WTC11 (cell line): ENCODE data around the gene LSP1. TPM values are rescaled to one million over a fixed set of nuclear protein-coding genes. Genes with fewer than 3 reads are reported as not detected.

Source experiments
- ATAC-seq: fragments of 200-7000 bp; cut with Tn5 transposase; 2 replicates; pipeline ENCODE4 v1.10.0; 2021; ENCODE audit warnings: mild to moderate bottlenecking, moderate library complexity
- CTCF ChIA-PET: fragments of 300-600 bp; sonication (Branson Sonifier 250); formaldehyde crosslinking; loops from one replicate; lab custom pipeline; 2021; ENCODE audit warnings: antibody characterized with exemption; lab: Charles Lee
- POLR2A ChIA-PET: fragments of 350-600 bp; sonication (Branson Sonifier 250); formaldehyde crosslinking; loops from one replicate; lab custom pipeline; 2021; ENCODE audit warnings: antibody characterized with exemption; lab: Charles Lee
- DNase-seq: peaks from one replicate; pipeline ENCODE4 v3.0.0; 2021; ENCODE audit warnings: low spot score
- H3K27ac Mint-ChIP-seq: 2 replicates; pipeline ENCODE4 v1.8.0; 2021; ENCODE audit warnings: mixed read lengths
- H3K27me3 Mint-ChIP-seq: 2 replicates; pipeline ENCODE4 v1.8.0; 2021; ENCODE audit warnings: low read depth, mild to moderate bottlenecking, moderate library complexity, mixed read lengths
- H3K36me3 Mint-ChIP-seq: 2 replicates; pipeline ENCODE4 v1.8.0; 2021; ENCODE audit warnings: mixed read lengths
- H3K4me1 Mint-ChIP-seq: 2 replicates; pipeline ENCODE4 v1.8.0; 2022; ENCODE audit warnings: mixed read lengths
- H3K4me3 Mint-ChIP-seq: 2 replicates; pipeline ENCODE4 v1.8.0; 2021; ENCODE audit warnings: mild to moderate bottlenecking, moderate library complexity, mixed read lengths
- H3K9me3 Mint-ChIP-seq: 2 replicates; pipeline ENCODE4 v1.8.0; 2021; ENCODE audit warnings: mixed read lengths
- CREM ChIP-seq: sonication (generic); formaldehyde crosslinking; IDR thresholded peaks from 2 replicates; pipeline ENCODE4 v1.8.1; 2022; ENCODE audit warnings: mild to moderate bottlenecking, missing genetic modification reagents, moderate library complexity
- CTCF ChIP-seq: fragments of 200-600 bp; IDR thresholded peaks from 2 replicates; pipeline ENCODE4 v1.8.0; 2022; ENCODE audit warnings: antibody characterized with exemption
- EMX1 ChIP-seq: fragments of 250-450 bp; sonication (Bioruptor Pico); IDR thresholded peaks from 2 replicates; pipeline ENCODE4 v1.8.0; 2021; ENCODE audit warnings: mild to moderate bottlenecking
- ERG ChIP-seq: fragments of 250-450 bp; sonication (Bioruptor Pico); IDR thresholded peaks from 2 replicates; pipeline ENCODE4 v1.8.0; 2021; ENCODE audit warnings: mild to moderate bottlenecking
- JAZF1 ChIP-seq: fragments of 250-450 bp; sonication (Bioruptor Pico); IDR thresholded peaks from 2 replicates; pipeline ENCODE4 v1.9.0; 2021; ENCODE audit warnings: moderate library complexity, mild to moderate bottlenecking, inconsistent platforms
- MLX ChIP-seq: sonication (generic); formaldehyde crosslinking; IDR thresholded peaks from 2 replicates; pipeline ENCODE4 v1.8.1; 2023; ENCODE audit warnings: mild to moderate bottlenecking, missing genetic modification reagents, moderate library complexity
- NFE2L1 ChIP-seq: sonication (generic); formaldehyde crosslinking; IDR thresholded peaks from 2 replicates; pipeline ENCODE4 v1.8.1; 2023; ENCODE audit warnings: missing genetic modification reagents
- NR1H2 ChIP-seq: sonication (generic); formaldehyde crosslinking; IDR thresholded peaks from 2 replicates; pipeline ENCODE4 v1.9.0; 2021; ENCODE audit warnings: mild to moderate bottlenecking, moderate library complexity, missing genetic modification reagents
- NR2C2 ChIP-seq: sonication (generic); formaldehyde crosslinking; IDR thresholded peaks from 2 replicates; pipeline ENCODE4 v1.8.0; 2022; ENCODE audit warnings: mild to moderate bottlenecking, missing genetic modification reagents
- SOX15 ChIP-seq: fragments of 250-450 bp; sonication (Bioruptor Pico); IDR thresholded peaks from 2 replicates; pipeline ENCODE4 v1.9.0; 2021; ENCODE audit warnings: mild to moderate bottlenecking
- TCF7 ChIP-seq: sonication (generic); formaldehyde crosslinking; IDR thresholded peaks from 2 replicates; pipeline ENCODE4 v1.8.0; 2022; ENCODE audit warnings: mild to moderate bottlenecking, low read depth, missing genetic modification reagents, moderate library complexity
- TP53 ChIP-seq: sonication (generic); formaldehyde crosslinking; IDR thresholded peaks from 2 replicates; pipeline ENCODE4 v1.8.1; 2023; ENCODE audit warnings: mild to moderate bottlenecking, missing genetic modification reagents
- ZNF138 ChIP-seq: sonication (generic); formaldehyde crosslinking; conservative IDR thresholded peaks from 2 replicates; pipeline ENCODE4 v1.8.1; 2022; ENCODE audit warnings: mild to moderate bottlenecking, moderate library complexity, missing genetic modification reagents
- ZNF423 ChIP-seq: fragments of 250-450 bp; sonication (Bioruptor Pico); IDR thresholded peaks from 2 replicates; pipeline ENCODE4 v2.1.2; 2022; ENCODE audit warnings: mild to moderate bottlenecking, moderate library complexity
- ZNF532 ChIP-seq: fragments of 250-450 bp; sonication (Bioruptor Pico); IDR thresholded peaks from 2 replicates; pipeline ENCODE4 v1.9.0; 2021; ENCODE audit warnings: mild to moderate bottlenecking, borderline replicate concordance
- ZNF671 ChIP-seq: fragments of 250-450 bp; sonication (Bioruptor Pico); IDR thresholded peaks from 2 replicates; pipeline ENCODE4 v1.8.0; 2021; ENCODE audit warnings: mild to moderate bottlenecking
- ZSCAN18 ChIP-seq: fragments of 250-450 bp; sonication (Bioruptor Pico); IDR thresholded peaks from 2 replicates; pipeline ENCODE4 v2.1.2; 2022; ENCODE audit warnings: mild to moderate bottlenecking, moderate library complexity
- total RNA-seq: library from RNA; stranded (reverse); gene quantifications from 3 replicates; pipeline ENCODE4 v1.2.3, GENCODE V29; 2021
- TF ChIP-seq, protein P1 (sequence below): sonication (generic); formaldehyde crosslinking; IDR thresholded peaks from 2 replicates; pipeline ENCODE4 v1.8.1; 2023; ENCODE audit warnings: mild to moderate bottlenecking, missing genetic modification reagents
- TF ChIP-seq, protein P2 (sequence below): sonication (generic); formaldehyde crosslinking; IDR thresholded peaks from 2 replicates; pipeline ENCODE4 v1.8.1; 2022; ENCODE audit warnings: mild to moderate bottlenecking, moderate library complexity, missing genetic modification reagents

Gene LSP1
- total RNA-seq, 1 experiment from 2014 or later = 0.77 TPM

GRCh38 chr11:1887451-1888346, 34.8 kb downstream of the LSP1 start (continued):
- TF ChIP-seq, protein P1, sequence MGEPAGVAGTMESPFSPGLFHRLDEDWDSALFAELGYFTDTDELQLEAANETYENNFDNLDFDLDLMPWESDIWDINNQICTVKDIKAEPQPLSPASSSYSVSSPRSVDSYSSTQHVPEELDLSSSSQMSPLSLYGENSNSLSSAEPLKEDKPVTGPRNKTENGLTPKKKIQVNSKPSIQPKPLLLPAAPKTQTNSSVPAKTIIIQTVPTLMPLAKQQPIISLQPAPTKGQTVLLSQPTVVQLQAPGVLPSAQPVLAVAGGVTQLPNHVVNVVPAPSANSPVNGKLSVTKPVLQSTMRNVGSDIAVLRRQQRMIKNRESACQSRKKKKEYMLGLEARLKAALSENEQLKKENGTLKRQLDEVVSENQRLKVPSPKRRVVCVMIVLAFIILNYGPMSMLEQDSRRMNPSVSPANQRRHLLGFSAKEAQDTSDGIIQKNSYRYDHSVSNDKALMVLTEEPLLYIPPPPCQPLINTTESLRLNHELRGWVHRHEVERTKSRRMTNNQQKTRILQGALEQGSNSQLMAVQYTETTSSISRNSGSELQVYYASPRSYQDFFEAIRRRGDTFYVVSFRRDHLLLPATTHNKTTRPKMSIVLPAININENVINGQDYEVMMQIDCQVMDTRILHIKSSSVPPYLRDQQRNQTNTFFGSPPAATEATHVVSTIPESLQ = no peak
- TF ChIP-seq MLX (no peak), ZNF423 (no peak), TCF7 (CRISPR knock-in tag) (no peak)
- TF ChIP-seq, all 79 proteins: peak for 0

DNA sequence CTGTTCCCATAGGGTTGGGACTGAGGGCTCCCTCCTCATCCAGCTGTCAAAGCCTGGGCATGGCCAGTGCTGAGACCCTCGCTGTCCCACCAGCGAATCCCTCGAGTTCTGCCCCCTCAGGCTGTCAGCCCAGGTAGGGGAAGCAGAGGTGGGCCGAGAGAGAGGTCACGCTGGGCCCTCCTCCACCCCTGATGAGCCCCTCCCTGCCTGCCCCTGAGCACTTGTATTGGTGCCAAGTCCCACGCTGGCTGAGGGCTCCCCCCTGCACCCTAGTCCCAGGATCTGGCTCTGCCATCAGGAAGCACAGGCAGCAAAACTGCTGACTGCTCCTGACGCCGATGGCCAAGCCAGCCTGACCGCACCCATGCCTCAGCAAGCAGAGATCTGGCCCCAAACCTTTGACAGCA, 35.5 kb downstream of the LSP1 start:
- DNase-seq = no peak
- Mint-ChIP-seq H3K36me3 (no peaks in the 10 kb centered on the region), H3K9me3 (no peaks in the 10 kb centered on the region), H3K27ac (no peak overlapping the region), H3K27me3 (no peaks in the 10 kb centered on the region; the same call in 1 of the 2 replicates), H3K4me3 (no peak overlapping the region), H3K4me1 (no peaks in the 10 kb centered on the region)
- no peak for ATAC-seq
- TF ChIP-seq CREM (CRISPR knock-in tag) (no peak), NR1H2 (CRISPR knock-in tag) (no peak), ZNF671 (CRISPR knock-in tag) (no peak), CTCF (no peak), TP53 (CRISPR knock-in tag) (no peak), ZSCAN18 (CRISPR knock-in tag) (no peak), EMX1 (CRISPR knock-in tag) (no peak), NR2C2 (CRISPR knock-in tag) (no peak), ZNF138 (CRISPR knock-in tag) (no peak), JAZF1 (CRISPR knock-in tag) (no peak), ZNF532 (CRISPR knock-in tag) (no peak), ERG (no peak), SOX15 (CRISPR knock-in tag) (no peak), NFE2L1 (no peak)
- TF ChIP-seq, protein P2, sequence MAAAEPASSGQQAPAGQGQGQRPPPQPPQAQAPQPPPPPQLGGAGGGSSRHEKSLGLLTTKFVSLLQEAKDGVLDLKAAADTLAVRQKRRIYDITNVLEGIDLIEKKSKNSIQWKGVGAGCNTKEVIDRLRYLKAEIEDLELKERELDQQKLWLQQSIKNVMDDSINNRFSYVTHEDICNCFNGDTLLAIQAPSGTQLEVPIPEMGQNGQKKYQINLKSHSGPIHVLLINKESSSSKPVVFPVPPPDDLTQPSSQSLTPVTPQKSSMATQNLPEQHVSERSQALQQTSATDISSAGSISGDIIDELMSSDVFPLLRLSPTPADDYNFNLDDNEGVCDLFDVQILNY = no peak
- POLR2A ChIA-PET = no interaction called here
- CTCF ChIA-PET = interaction anchor here (0.5 to 1.9 kb wide), 3 partner anchors 12 to 264 kb away, joined by 3 to 5 read pairs (median 5); no protein-coding TSS in a partner anchor
